ENCODE measurements around the gene PTPRM. TPM values are rescaled to one million over a fixed set of nuclear protein-coding genes. Genes with fewer than 3 reads are reported as not detected.

The PTPRM gene
- total and polyA plus RNA-seq, 2 of the 8 experiments (the other 6 are each of a cell fraction or from before 2014, with no cell fraction given), result 4.1 to 7.0 TPM

DNA sequence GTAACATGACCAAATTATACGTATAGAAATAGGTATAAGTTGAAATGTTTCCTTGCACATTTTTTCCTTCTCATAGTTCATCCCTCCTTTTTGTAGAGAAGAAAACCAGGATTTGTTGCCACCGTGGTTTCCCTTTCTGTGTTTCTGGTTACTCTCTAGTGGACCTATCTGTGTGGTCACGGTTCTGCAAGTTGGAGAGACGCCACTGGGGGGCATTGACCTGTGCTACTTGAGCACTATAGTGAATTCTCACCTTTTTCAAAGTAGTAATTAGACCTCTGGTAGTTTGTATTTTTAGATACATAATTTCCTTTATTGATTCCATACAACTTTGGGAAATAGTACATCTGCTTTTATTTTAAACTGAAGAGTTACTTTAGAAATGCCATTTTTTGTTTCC is 444.8 kb downstream of the PTPRM start (continued):
- TF ChIP-seq, protein P1, sequence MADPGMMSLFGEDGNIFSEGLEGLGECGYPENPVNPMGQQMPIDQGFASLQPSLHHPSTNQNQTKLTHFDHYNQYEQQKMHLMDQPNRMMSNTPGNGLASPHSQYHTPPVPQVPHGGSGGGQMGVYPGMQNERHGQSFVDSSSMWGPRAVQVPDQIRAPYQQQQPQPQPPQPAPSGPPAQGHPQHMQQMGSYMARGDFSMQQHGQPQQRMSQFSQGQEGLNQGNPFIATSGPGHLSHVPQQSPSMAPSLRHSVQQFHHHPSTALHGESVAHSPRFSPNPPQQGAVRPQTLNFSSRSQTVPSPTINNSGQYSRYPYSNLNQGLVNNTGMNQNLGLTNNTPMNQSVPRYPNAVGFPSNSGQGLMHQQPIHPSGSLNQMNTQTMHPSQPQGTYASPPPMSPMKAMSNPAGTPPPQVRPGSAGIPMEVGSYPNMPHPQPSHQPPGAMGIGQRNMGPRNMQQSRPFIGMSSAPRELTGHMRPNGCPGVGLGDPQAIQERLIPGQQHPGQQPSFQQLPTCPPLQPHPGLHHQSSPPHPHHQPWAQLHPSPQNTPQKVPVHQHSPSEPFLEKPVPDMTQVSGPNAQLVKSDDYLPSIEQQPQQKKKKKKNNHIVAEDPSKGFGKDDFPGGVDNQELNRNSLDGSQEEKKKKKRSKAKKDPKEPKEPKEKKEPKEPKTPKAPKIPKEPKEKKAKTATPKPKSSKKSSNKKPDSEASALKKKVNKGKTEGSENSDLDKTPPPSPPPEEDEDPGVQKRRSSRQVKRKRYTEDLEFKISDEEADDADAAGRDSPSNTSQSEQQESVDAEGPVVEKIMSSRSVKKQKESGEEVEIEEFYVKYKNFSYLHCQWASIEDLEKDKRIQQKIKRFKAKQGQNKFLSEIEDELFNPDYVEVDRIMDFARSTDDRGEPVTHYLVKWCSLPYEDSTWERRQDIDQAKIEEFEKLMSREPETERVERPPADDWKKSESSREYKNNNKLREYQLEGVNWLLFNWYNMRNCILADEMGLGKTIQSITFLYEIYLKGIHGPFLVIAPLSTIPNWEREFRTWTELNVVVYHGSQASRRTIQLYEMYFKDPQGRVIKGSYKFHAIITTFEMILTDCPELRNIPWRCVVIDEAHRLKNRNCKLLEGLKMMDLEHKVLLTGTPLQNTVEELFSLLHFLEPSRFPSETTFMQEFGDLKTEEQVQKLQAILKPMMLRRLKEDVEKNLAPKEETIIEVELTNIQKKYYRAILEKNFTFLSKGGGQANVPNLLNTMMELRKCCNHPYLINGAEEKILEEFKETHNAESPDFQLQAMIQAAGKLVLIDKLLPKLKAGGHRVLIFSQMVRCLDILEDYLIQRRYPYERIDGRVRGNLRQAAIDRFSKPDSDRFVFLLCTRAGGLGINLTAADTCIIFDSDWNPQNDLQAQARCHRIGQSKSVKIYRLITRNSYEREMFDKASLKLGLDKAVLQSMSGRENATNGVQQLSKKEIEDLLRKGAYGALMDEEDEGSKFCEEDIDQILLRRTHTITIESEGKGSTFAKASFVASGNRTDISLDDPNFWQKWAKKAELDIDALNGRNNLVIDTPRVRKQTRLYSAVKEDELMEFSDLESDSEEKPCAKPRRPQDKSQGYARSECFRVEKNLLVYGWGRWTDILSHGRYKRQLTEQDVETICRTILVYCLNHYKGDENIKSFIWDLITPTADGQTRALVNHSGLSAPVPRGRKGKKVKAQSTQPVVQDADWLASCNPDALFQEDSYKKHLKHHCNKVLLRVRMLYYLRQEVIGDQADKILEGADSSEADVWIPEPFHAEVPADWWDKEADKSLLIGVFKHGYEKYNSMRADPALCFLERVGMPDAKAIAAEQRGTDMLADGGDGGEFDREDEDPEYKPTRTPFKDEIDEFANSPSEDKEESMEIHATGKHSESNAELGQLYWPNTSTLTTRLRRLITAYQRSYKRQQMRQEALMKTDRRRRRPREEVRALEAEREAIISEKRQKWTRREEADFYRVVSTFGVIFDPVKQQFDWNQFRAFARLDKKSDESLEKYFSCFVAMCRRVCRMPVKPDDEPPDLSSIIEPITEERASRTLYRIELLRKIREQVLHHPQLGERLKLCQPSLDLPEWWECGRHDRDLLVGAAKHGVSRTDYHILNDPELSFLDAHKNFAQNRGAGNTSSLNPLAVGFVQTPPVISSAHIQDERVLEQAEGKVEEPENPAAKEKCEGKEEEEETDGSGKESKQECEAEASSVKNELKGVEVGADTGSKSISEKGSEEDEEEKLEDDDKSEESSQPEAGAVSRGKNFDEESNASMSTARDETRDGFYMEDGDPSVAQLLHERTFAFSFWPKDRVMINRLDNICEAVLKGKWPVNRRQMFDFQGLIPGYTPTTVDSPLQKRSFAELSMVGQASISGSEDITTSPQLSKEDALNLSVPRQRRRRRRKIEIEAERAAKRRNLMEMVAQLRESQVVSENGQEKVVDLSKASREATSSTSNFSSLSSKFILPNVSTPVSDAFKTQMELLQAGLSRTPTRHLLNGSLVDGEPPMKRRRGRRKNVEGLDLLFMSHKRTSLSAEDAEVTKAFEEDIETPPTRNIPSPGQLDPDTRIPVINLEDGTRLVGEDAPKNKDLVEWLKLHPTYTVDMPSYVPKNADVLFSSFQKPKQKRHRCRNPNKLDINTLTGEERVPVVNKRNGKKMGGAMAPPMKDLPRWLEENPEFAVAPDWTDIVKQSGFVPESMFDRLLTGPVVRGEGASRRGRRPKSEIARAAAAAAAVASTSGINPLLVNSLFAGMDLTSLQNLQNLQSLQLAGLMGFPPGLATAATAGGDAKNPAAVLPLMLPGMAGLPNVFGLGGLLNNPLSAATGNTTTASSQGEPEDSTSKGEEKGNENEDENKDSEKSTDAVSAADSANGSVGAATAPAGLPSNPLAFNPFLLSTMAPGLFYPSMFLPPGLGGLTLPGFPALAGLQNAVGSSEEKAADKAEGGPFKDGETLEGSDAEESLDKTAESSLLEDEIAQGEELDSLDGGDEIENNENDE (IDR thresholded peaks at IDR 0.05; ENCODE audit: insufficient replicate concordance, low read length), result no peak
- TF ChIP-seq SIN3A (conservative IDR thresholded peaks at IDR 0.05 in 1 of 2, IDR thresholded peaks at IDR 0.05 in 1 of 2; ENCODE audit: low read depth in 1 of 2, low read length in 2 of 2) (no peak), CREB1 (IDR thresholded peaks at IDR 0.05) (no peak)
